Fibroblast of skin of right quadriceps (primary cell): ENCODE results near the gene TTLL11.

Source experiments
- DNase-seq: peaks from one replicate; pipeline ENCODE4 v3.0.0-alpha.2; 2013

Gene TTLL11

DNA sequence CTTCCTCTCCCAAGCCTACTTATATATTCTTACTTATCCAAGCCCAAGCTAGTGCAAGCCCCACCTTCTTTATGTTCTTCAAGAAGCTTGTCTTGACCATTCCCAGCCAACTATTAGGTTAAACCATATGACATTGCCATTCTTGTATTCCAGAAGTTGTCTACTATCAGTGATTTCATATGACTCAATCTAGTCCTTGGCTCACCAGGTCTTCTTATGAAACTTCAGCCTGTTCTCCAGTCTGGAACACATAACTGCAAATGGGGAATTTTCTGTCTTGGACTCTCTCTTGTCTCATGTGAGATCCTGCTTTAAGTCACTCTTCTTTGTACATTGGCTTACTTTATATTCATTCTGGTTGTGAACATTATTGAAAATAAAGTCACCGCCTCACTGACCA, 130.7 kb downstream of the TTLL11 start:
- DNase-seq: no peak

DNA sequence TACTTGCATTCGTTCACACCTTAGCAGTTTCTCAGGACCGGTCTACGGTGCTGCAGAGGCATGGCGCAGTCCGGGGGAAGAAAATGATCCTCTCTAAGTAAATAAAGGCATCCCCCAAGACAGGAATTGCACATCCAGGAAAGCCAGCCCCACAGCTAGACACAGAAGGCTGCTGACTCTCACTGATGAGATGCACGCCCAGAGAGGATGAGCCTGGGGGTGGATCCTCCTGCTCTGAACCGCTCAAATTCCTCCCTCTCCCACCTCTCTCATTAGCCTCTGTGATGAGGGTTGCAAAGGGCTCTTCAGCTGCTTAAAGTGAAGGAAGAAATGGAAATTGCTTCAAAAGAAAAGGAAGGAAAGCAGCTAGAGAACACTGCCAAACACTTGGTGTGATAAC, 132.4 kb downstream of the TTLL11 start:
- DNase-seq: no peak

DNA sequence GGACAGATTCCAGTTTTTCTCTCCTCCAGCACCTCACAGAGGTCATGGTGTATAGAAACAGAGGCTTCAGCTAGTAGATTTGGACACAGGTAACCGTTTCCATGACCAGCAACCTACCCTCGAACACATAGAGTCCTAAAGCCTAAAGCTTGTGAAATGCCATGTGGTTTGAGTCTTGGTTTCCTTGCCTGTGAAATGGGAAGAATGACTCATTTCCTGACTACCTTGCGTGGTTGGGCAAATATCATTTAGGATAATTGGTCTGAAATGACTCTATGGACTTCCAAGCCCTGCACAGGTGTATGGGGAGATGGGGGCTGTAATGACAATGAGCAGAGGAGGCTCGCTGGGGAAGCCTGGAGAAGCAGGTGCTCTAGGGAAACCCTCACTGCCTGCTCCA, 134.6 kb downstream of the TTLL11 start:
- no peak for DNase-seq

DNA sequence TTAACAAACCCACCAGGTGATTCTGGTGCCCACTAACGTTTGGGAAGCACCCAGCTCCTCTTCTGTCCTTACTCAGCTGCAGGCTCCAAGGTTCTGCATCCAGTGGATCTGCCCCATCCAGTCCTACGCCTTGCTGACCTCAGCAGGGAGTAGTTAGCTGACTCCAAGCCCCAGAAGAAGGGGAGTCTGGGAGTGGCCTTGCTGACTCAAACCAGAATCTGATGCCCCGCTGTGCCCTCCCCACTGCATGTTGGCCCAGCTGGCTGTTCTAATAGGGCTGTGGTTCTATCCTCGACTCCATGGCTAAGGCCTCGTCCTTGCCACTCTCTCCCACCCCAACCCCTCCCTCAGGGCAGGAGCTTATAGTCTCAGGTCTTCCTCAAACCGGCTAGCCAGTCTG, 136.3 kb downstream of the TTLL11 start:
- DNase-seq: no peak

DNA sequence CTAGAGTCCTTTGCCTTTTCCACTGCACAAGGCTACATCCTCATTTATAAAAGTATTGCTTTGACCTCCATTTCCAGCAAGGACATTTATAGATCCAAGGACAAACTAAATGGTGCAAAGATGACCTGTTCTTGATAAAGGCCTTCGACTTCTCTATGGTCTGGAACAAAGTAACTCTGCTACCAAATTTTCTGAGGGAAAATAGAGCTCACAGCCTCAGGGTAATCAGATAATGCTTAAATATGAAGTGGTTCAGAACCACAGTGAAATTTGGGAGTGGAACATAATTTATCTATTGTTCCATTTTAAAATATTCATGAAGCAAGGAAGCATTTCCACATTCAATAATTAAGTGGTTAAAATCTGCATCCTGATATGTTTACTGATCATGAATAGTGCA, 137.5 kb downstream of the TTLL11 start:
- DNase-seq: no peak

DNA sequence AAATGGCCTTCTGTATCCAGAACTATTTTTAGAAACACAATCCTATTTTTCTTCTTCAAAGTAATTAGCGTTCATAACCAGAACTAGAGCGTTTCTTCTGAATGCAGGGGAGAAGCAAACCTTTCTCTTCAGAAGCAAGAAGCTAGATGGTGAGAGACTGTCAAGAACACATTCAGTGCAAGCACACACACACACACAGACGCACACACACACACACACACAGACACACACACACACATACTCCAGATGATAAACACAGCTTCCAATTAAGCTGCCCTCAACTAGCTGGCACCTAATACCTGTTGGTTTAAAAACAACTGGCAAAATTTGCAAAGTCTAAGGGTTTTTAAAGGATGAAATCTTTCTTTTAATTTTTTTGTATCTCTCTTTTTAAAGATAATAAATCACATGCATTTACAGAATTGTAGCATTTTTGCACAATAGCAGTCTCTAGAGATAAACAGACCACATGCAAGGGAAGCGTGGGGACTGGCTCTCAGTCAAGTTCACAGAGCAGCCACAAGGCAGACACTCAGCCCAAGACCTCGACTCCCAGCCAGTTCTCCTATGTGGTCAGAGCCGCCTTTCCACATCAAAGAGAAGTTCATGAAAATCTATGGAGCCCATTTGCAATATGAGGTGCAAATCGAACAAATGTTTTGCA, 138.5 kb downstream of the TTLL11 start:
- peak; percentile 36 for DNase-seq

DNA sequence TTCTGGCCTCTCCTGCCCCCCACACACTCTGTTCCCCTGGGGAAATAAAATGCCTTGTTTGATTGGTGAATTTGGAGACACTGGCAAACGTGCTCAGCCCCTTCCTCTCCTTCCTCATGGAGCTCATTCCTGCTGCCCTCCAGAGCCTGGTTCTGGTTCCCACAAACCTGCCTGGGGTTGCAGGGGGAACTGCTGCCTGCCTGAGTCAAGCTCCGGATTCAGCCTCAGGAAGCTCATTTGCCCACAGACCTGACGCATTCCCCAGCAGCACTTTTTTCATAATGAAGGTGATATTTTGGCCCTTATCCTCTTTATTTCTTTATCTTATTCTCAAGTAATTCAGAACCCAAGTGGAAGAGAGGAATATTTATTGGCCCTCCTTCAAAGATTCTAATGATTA, 140.5 kb downstream of the TTLL11 start:
- no peak for DNase-seq

DNA sequence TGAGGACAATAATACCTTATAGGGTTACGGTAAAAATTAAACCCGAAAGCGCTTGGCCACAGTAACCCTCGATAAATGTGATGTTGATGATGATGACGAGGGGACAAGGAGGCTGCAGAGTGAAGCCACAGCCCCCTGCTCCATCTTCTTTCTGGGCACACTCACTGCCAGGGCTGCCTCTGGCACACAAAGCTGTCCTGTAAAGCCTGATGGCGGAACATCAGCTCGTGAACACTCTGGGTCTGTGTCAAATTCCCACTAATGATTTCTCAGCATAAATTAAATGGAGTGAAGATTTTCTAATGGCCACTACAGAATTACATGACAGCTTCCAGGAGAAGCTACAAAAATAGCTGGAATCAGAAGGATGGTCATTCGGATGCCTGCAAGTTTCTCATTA, 142.2 kb downstream of the TTLL11 start:
- DNase-seq: no peak

DNA sequence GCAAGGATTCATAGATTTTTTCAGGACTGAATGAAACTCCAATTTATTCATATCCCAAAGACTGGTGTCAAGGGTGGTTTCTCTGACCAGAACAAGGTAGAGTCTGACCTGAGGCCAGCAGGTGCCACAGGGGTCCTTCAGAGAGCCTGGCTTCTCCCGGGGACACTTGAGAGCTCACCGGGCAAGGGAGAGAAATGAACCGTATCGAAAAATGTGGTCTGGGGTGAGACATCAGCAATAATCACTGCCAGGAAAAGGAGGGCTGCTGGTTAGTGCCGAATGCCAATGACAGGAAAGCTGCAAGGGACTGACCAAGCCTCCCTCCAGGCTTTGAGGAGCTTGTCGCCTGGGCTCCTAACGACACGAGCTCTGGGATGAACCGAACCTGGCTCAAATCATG, 142.7 kb downstream of the TTLL11 start:
- DNase-seq: no peak

DNA sequence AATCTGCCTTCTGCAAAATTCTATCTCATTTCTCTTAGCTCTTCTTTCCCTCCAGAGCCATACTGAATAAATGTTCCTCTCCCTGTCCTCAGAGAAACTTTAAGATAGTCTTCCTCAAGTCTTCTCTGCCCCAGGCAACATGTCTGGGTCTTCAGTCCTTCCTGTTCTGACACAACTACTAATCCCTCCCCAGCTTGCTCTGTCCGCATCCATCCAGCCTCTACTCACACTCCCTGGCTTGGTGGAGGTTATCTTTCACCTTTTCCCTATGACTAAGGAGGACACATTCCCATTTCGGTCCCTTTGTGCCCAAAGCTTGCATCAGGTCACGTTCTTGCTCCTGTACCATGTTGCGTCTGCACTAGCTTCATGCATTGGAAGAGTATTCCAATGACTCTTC, 143.3 kb downstream of the TTLL11 start:
- no peak for DNase-seq

DNA sequence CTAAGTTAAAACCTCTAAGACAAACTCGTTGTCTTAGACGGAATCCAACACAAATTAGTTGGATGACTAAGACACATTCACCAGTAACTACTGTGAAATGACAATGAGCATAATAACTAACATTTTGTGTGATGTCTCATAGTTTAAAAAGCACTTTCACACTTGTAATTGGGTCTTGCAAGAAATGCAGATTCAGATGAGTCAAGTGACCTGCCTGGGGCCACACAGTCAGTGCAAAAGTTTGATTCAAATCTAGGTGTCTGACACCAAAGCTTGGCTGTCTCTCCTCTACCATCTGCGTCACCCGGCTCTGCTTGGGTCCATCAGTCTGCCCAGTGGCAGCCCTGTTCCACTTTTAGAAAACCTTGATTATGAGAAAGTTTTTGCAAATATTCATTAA, 143.7 kb downstream of the TTLL11 start:
- DNase-seq: no peak

DNA sequence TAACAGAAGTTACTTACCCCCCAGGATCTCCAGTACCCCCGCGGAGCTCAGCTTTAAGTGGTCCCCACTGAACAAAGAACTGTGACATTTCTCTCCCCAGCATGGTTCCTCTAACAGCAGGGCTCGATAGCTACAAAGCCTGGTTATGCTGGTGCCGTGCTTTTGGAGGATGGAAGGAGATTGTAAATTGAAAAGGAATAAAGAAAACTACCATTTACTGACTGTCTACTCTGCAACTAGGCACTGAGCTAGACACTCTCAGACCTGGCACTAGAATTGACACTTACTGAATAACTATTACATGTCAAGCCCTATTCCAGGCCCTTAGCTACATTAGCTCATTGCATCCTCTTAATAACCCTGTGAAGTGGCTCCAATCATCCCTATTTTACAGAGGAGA, 145.3 kb downstream of the TTLL11 start:
- DNase-seq: no peak

DNA sequence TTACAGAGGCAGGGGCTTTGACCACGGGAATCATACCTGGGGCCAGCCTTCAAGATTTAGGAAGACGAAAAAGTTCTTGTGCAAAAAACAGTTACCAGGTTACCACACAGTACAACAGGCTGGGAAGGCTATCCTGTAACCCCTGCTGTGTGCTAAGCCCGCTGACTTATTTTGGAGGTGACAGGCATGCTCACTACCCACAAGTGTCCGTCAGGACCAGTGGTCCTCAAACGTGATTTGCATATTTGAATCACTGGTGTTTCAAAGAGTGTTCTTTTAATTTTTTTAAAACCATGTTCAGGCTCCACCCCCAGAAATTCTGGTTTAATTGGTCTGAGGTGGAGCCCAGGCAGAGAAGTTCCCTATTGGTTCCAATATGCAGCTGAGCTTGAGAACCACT, 146.6 kb downstream of the TTLL11 start:
- DNase-seq: no peak

DNA sequence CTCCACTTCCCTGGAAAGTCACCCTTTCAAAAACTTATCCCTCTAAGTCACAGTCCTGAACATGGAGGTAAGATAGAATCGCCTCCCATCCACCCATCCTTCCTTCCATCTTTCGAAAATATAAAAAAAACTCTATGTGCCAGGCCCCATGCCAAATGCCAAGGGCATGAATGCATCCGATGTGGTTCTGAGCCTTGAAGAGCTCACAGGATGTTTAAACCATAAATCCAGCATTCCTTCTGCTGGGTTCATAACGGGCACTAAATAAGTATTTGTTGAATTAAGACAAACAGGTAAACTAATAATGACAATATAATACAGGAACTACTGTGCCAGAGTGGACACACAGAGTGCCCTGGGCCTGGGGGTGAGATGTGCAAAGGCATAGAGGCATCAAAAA, 147.3 kb downstream of the TTLL11 start:
- peak; percentile 38 for DNase-seq

DNA sequence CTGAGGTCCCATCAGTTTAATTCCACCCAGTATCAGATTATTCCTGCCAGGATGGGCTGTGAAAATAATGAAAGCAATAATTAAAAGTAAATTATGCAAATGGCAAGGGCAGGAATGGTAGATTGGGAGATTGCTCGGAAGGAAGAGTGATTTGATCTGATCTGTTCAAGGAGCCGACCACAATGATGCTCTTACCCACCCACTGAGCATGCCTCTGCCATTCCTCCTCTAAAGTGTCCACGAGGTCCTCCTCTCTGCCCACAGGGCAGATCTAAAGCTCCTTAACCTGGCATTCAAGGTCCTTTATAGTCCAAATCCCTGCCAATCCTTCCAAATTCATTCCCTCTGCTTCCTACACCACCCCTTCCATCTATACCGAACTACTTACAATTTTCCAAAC, 147.8 kb downstream of the TTLL11 start:
- DNase-seq: no peak

DNA sequence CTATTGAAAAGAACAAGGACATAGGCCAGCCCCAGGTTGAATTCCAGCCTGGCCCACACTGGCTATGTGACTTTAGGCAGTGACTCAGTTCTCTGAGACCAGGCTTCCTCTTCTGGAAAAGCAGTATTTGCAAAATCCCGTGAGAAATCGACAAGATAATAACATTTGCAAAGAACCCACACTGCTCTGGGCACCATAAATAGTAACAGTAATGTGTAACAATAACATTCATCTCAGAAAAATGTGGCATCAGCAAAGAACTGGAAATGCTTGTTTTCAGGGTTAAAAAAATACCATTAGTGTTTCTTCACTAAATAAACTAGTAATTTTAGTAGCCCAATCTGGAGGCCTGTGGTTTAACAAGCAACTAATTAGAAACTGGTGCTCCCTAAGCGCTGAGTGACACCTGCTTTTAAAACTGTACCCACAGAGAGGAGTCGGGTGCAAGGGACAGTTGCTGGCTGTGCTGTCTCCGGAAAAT, 148.4 kb downstream of the TTLL11 start:
- peak; percentile 87 for DNase-seq

DNA sequence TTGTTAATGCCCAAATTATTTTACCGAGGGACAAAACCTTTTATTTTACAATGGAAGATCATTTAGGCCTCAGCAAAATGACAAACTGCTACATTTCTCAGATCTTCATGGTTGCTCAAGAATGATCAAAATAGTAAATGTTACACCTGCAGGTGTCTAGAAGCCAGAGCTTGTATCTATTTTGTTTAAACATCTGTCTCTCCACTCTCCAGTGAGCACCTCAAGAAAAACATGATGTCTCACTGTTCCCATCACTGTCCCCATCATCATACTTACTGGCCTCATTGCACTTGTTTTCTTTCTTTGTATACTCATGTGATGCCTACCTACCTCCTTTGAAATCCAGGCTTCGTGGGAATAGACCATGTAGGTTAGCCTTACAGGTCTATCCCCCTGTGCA, 149.6 kb downstream of the TTLL11 start:
- no peak for DNase-seq

DNA sequence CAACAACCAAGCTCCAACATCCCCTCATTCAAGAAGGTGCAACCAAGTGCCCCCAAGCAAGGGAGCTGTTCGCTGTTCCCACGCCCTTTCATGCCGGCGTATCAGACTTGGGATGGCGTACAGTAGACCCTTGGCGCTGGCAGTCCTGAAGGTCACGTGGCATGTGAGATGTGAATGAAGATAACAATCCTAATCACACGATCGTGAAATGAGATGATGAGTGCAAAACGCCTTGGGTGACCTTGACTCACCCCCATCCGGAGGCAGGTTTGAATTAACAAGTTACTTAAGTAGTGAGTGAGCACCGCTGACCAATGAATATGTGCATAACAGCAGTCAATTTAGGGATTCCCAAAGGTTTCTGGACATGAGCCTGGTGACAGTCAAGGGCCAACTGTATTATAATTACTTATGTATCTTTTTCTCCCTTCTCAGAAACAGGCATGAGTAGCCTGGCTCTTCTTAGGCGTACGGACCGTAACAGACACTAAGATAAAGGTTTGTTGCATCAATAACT, 150.2 kb downstream of the TTLL11 start:
- no peak for DNase-seq

DNA sequence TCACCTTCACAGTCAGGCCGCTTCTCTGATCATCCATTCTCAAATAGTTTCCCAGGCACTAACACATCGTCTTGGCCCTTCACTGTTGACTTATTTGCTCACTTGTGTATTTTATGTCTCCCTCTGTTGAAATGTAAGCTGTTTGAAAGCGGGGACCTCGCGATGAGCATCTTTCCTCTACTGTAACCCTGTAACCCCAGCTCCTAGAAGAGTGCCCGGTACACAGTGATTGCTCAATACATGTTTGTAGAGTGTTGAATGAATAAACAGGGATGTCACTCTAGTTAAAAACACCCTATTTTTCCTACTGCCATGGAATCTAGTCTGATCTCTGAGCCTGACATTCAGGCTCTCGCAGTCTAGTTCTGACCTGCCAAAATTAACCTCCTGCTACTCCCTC, 150.8 kb downstream of the TTLL11 start:
- DNase-seq: no peak

DNA sequence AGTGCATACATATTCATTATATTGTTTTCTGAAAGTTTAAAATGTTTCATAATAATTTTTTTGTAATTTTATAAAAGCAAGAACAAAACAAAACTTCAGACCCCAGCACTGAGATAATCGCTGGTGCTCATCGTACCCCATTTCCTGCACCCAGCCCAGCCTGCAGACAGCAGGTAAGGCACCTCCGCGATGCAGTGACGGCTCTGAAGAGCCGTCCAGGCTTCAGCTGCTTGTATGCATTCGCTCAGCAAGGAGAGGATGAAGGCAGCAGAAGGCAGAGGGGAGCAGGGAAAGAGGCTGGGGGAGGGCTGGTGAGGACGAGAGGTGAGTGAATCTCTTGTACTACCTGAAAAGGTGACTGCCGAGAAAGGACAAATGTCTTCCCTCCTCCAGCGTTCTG, 153.5 kb downstream of the TTLL11 start:
- no peak for DNase-seq

DNA sequence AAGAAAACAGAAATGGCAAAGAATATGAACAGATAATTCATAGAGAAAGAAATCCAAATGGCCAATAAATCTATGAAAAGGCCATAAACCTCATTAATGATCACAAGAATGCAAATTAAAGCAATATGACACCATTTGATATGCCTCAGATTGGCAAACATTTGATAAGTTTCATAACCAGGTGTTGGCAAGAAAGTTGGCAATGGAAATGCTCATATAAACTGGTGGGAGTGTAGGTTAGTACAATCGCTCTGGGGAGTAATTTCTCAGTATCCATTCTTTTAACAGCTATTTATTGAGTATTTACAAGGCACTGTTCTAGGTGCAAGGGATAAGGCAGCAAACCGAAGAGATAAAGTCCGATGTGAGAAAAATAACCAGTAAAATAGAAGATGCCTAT, 154.5 kb downstream of the TTLL11 start:
- DNase-seq: no peak

DNA sequence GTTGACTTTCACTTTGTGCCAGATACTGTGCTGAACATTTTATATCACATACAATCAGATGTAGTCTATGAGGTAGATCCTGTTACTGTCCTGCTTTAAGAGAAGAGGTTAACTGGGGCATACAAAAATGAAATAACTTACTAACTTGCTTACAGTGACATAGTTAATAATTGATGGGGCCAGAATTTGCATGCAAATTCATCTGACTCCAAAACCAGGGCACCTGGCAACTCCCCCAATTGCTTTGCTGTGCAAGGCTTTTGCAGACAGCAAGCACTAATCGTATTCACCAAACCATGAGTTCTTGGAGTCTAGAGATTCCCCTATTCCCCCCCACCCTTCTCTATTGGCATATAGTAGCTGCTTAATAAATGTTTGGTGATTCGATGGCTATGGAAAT, 155.9 kb downstream of the TTLL11 start:
- DNase-seq: no peak

DNA sequence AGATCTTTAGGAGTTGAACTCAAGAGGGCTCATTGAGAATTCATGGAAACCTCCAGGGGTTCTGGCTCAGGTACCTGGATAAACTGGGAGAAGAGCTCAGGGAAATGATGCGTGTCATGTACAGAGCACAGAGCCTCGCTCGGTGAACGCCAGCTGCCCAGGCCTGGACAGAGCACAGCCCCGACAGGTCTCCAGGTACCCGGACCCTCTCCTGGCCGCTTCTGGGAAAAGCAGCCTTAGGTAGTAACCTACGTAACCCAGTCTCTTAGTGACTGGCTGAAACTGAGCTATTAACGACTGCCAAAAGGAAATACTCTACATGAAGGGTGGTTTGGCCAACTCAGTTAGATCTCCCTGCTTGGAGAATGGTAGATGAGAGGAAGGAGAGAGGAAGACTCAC, 157.4 kb downstream of the TTLL11 start:
- no peak for DNase-seq

DNA sequence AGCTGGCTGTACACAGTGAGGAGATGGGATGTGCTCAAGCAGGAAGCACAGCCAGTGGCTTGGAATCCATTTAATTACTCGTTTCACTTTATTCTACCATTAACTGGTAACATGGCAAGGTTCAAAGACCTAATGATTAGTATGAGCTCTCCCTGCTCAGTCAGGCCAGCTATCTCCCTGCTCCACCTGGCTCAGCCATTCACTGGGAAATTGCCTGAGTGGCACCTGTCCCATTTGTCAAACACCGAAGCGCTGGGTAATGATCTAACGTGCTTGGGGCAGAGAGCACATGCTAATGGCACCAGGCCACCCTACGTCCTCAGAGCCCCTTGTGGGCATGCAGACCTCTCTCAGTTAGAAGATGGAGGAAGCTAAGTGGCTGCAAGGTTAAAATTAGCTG, 162.2 kb downstream of the TTLL11 start:
- no peak for DNase-seq
